ENCODE data around the gene IL27RA. TPM values are rescaled to one million over a fixed set of nuclear protein-coding genes. Genes with fewer than 3 reads are reported as not detected.

Gene IL27RA
- total RNA-seq, 1 experiment from 2014 or later = 10.2 TPM

GRCh38 chr19:14055396-14055795 is 23.8 kb downstream of the IL27RA start:
- CTCF ChIA-PET = no interaction called here
- intact Hi-C loops (cut with micrococcal nuclease; ENCODE audit: unreplicated experiment) (no loop called here), in situ Hi-C loops (cut with HindIII; ENCODE audit: low pct_unique_long_range_greater_than_20kb, low sequenced_read_pairs) (no loop called here)
- Histone ChIP-seq H3K36me3 (ENCODE audit: control insufficient read depth, insufficient read depth, low read length) (no peaks in the 10 kb centered on the region), H3K9me3 (ENCODE audit: control insufficient read depth, insufficient read depth, low read depth, low read length) (no peaks in the 10 kb centered on the region), H3K4me1 (ENCODE audit: control insufficient read depth, insufficient read depth, low read length) (peaks cover 5% of the 10 kb centered on the region; the same call in 1 of the 2 replicates), H3K27me3 (ENCODE audit: control insufficient read depth, insufficient read depth, low read length) (no peaks in the 10 kb centered on the region), H3K4me3 (ENCODE audit: low read depth in 2 of 2, low read length in 2 of 2) (no peak overlapping the region), H3K27ac (ENCODE audit: low read length) (no peak overlapping the region)
- no TSS peak for BruUV-seq (replicated peaks)
- ATAC-seq = no peak
- DNase-seq (ENCODE audit: low read depth, low spot score) = no peak
- POLR2A ChIA-PET = no interaction called here
- no peak for TF ChIP-seq CTCF (IDR thresholded peaks at IDR 0.05)
- no peak for TF ChIP-seq POLR2AphosphoS5 (IDR thresholded peaks at IDR 0.05; ENCODE audit: low read depth, low read length)
- TF ChIP-seq, protein P1, sequence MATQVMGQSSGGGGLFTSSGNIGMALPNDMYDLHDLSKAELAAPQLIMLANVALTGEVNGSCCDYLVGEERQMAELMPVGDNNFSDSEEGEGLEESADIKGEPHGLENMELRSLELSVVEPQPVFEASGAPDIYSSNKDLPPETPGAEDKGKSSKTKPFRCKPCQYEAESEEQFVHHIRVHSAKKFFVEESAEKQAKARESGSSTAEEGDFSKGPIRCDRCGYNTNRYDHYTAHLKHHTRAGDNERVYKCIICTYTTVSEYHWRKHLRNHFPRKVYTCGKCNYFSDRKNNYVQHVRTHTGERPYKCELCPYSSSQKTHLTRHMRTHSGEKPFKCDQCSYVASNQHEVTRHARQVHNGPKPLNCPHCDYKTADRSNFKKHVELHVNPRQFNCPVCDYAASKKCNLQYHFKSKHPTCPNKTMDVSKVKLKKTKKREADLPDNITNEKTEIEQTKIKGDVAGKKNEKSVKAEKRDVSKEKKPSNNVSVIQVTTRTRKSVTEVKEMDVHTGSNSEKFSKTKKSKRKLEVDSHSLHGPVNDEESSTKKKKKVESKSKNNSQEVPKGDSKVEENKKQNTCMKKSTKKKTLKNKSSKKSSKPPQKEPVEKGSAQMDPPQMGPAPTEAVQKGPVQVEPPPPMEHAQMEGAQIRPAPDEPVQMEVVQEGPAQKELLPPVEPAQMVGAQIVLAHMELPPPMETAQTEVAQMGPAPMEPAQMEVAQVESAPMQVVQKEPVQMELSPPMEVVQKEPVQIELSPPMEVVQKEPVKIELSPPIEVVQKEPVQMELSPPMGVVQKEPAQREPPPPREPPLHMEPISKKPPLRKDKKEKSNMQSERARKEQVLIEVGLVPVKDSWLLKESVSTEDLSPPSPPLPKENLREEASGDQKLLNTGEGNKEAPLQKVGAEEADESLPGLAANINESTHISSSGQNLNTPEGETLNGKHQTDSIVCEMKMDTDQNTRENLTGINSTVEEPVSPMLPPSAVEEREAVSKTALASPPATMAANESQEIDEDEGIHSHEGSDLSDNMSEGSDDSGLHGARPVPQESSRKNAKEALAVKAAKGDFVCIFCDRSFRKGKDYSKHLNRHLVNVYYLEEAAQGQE (IDR thresholded peaks at IDR 0.05; ENCODE audit: insufficient read depth in 1 of 2, low read depth in 2 of 2, low read length in 1 of 2) = no peak

DNA sequence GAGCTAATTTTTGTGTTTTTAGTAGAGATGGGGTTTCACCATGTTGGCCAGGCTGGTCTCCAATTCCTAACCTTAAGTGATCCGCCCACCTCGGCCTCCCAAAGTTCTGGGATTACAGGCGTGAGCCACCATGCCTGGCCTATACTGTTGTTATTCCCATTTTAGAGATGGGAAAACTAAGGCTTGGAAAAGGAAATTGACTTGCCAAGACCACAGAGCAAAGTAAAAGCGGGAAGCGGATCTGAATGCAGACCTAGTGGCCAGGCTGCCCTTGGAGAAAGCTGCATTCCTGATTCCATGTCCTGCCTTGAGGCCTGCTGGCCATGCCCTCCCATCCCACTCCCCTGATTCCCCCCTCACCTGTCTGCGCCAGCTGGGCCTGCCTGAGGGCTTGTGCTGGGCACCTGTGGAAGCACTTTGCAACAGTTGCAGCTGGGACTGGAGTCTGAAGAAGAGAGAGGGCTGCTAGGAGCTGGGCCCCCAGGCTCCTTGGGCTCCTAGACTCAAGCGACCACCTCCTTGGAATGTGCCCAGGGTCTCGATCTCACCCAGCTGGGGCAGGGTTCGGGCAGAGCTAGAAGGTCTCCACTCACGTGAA is 24.6 kb downstream of the IL27RA start:
- H3K36me3 ChIP-seq (ENCODE audit: control insufficient read depth, insufficient read depth, low read length) = no peaks in the 10 kb centered on the region
- DNase-seq (ENCODE audit: low read depth, low spot score) = no peak
- no peaks in the 10 kb centered on the region for H3K9me3 ChIP-seq (ENCODE audit: control insufficient read depth, insufficient read depth, low read depth, low read length)
- BruUV-seq (replicated peaks) = no TSS peak
- in situ Hi-C loops (cut with HindIII; ENCODE audit: low pct_unique_long_range_greater_than_20kb, low sequenced_read_pairs) (no loop called here), intact Hi-C loops (cut with micrococcal nuclease; ENCODE audit: unreplicated experiment) (no loop called here)
- ATAC-seq = no peak
- TF ChIP-seq TCF7L2 (IDR thresholded peaks at IDR 0.05; ENCODE audit: low read depth, low read length) (no peak), CTCF (IDR thresholded peaks at IDR 0.05) (no peak), POLR2AphosphoS5 (IDR thresholded peaks at IDR 0.05; ENCODE audit: low read depth, low read length) (no peak), SIN3A (IDR thresholded peaks at IDR 0.05; ENCODE audit: borderline replicate concordance, insufficient read depth, low read depth, low read length) (no peak)
- TF ChIP-seq, protein P1 (IDR thresholded peaks at IDR 0.05; ENCODE audit: insufficient read depth in 1 of 2, low read depth in 2 of 2, low read length in 1 of 2) = no peak
- no peaks in the 10 kb centered on the region for H3K27me3 ChIP-seq (ENCODE audit: control insufficient read depth, insufficient read depth, low read length)
- ChIA-PET POLR2A (no interaction called here), CTCF (no interaction called here)
- no peak overlapping the region for H3K4me3 ChIP-seq (ENCODE audit: low read depth in 2 of 2, low read length in 2 of 2)
- H3K27ac ChIP-seq (ENCODE audit: low read length) = no peak overlapping the region
- peaks cover 5% of the 10 kb centered on the region; the same call in 1 of the 2 replicates for H3K4me1 ChIP-seq (ENCODE audit: control insufficient read depth, insufficient read depth, low read length)

Data from Panc1 (cell line).